Epithelial cell of proximal tubule (primary cell): ENCODE results near the gene RNF151. TPM values are rescaled to one million over a fixed set of nuclear protein-coding genes. Genes with fewer than 3 reads are reported as not detected.

Source experiments
- DNase-seq: peaks from one replicate; pipeline ENCODE4 v3.0.0-alpha.2; 2011; ENCODE audit warnings: low read depth
- H3K4me3 ChIP-seq: 2 replicates; pipeline ENCODE4 v1.5.1; 2011; ENCODE audit warnings: low read depth, mild to moderate bottlenecking, low read length
- total RNA-seq: library from RNA; depleted of rRNA; stranded (reverse); fragments of >200 nt; gene quantifications from 2 replicates; pipeline ENCODE4 v1.2.3, GENCODE V29; 2015
- TF ChIP-seq, protein P1 (sequence below): conservative IDR thresholded peaks from 2 replicates; pipeline ENCODE4 v1.5.1; 2012; ENCODE audit warnings: low read depth, mild to moderate bottlenecking, low read length

RNF151 gene
- total RNA-seq, 1 donor from 2014 or later, result not detected

DNA sequence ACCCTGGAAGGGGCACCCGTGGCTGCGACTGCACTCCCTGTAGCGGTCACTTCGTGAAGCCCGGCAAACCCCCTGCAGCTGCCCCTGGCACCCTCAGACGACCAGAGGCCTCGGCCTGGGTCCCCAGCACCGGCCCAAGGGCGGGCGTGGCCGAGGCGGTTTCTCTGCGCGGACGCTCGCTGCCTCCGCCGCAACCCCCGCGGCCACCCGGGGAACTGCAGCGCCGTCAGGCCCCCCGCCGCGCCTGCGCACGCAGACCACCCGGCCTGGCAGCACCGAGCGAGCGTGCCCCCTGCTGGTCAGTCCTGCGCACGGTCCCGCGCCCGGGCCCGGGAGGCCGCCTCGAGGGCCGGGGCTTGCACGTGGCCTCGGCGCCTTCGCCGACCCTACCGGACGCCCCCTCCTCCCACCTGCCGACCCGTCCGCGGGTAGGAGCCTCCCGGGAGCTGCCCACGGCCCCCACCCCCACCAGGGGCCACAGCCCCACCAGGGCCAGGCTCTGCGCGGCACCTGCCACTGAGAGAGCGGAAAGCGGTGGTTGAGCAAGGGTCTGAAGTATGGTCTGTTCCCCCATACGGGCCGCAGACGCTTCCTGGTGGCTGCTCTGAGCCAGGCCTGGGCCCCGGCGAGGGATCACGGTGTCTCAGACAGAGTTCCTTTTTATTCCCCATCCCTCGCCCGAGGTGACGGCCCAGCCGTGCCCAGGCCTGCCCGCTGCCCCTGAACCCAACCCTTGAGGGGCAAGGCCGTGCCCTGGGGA is 36.9 kb upstream of the RNF151 start:
- peak overlapping the region; percentile 64 for H3K4me3 ChIP-seq
- DNase-seq, result no peak
- TF ChIP-seq, protein P1, sequence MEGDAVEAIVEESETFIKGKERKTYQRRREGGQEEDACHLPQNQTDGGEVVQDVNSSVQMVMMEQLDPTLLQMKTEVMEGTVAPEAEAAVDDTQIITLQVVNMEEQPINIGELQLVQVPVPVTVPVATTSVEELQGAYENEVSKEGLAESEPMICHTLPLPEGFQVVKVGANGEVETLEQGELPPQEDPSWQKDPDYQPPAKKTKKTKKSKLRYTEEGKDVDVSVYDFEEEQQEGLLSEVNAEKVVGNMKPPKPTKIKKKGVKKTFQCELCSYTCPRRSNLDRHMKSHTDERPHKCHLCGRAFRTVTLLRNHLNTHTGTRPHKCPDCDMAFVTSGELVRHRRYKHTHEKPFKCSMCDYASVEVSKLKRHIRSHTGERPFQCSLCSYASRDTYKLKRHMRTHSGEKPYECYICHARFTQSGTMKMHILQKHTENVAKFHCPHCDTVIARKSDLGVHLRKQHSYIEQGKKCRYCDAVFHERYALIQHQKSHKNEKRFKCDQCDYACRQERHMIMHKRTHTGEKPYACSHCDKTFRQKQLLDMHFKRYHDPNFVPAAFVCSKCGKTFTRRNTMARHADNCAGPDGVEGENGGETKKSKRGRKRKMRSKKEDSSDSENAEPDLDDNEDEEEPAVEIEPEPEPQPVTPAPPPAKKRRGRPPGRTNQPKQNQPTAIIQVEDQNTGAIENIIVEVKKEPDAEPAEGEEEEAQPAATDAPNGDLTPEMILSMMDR, result peak; percentile 73

DNA sequence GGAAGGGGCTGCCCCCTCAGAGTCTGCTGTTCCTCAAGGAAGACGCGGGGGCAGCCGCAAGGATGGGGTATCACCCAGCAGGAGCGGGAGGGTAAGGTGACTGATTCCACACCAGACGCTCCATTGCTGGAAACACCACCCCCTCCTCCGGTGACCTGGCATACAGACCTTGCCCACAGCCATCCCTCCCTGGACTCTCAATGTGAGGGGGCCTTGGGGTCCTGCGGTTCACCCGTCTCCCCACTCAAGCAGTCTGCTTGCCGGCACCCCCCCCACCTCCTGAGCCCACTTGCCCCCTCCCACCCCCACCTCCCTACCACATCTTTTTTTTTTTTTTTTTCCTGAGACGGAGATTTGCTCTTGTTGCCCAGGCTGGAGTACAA is 36.3 kb upstream of the RNF151 start:
- no peak overlapping the region for H3K4me3 ChIP-seq
- no peak for DNase-seq

DNA sequence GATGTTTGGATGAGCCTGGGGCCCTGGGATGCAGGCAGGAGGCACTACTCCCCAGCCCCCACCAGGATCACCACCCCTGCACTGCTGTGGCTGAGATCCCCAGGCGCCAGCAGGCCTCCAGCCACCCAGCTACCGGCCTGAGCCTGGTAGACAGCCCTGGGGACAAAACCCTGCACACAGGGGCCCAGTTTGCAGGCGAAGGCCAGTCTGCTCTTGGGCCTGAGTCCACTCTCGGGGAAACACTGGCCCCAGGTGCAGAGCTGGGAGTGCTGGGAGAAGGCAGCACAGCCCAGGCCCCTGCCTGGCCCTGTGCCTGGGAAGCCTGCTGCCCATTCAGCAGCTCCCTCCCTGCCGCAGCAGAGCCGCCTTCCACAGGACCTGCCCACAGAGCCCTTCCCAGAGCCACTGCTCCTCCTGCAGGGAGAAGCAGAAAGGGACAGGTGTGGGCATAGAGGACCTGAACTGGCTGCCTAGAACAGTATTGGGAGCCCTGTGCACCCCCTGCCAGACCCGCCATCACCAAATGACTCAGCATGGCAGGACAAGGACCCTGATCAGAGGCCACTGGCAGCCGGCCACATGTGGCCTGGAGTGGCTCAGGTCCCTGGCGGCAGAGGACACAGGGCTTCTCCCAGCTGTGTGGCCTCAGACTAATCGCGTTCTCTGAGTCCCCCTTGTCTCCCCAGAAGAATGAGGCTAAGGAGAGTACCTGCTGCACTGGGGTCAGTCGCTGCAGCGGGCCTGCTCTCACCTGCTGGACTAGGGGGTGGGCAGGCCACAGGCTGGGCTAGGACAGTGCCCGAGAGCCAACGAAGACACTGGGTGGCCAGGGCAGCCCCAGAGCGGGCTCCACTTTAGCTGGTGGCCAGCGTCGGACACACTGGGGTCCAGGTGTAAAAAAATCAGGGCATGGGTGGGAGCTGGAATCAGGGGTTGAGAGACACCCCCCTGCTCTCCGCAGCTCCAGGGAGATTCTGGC is 34.3 kb upstream of the RNF151 start:
- H3K4me3 ChIP-seq, result no peak overlapping the region
- TF ChIP-seq, protein P1, result peak; percentile 49
- no peak for DNase-seq

More for the DNA sequence above, 36.3 kb upstream of the RNF151 start:
- TF ChIP-seq, protein P1, result no peak

DNA sequence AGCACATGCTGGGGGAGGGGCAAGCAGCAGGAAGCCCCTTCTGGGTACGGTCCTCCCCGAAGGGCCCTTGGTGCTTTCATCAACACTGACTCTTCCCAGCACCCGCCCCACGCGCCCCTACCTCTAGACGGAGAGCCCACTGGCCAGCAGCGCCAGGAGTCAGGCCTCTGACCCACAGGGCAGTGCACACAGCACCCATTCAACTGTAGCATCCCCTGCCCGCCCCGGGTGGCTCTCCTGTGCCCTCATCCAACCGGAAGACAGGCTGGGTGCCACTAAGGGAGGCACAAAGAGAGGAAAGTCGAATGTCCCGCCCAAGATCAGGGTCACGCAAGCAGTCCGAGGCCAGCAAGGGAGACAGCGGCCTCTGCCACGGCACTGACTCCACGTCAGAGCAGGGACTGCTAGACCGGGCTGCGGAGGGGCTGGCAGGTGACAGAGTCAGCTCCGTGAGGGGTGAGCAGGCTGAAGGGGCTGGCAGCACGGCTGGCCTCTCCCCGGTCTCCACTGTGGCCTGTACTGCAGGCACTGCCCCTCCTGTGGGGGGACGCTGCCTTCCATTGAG is 33.5 kb upstream of the RNF151 start:
- no peak for DNase-seq
- TF ChIP-seq, protein P1, result no peak
- H3K4me3 ChIP-seq, result no peak overlapping the region

DNA sequence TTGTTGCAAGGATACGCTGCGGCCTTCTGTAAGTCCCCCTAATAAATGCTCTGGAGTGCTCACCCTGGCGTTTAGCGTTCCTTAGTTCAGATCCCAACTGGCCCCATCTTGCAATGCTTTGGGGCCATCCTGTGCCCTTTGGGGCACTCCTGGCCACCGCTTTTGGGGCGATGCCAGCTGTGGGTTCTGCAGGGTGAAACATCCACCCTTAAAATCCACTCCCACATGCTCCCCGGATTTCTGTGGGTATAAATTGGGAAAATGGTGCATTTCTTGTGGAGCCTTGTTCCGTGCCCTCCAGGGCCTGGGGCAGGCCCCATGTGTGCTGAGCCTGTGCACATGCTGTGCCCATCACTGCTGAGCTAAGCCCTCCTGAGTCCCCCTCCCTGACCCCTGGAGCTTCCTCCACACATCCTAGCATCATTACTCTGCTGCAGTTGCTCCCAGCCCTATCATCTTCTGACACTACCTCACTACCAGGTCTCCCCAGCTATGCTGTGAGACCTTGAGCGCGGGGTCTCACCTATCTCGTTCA is 29.6 kb upstream of the RNF151 start:
- no peak for DNase-seq
- TF ChIP-seq, protein P1, result no peak
- H3K4me3 ChIP-seq, result no peak overlapping the region

DNA sequence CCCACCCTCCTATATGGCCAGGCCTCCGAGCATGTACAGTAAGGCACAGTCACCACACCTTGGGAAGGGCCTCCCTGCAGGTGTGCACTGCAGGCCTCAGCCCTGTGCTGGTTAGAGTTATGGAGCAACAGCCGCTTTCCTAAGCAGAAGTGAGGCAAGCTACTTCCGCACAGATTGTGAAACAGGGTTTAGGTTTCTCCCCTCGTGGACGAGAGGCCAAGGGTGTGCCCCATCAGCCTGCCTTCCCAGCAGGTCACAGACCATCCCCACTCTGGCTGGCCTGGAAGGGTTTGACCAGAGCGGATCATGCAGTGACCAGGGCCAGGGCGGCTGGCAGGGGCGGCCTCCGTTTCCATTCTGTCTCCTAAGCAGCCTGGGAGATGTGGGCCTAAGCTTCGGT is 28.3 kb upstream of the RNF151 start:
- TF ChIP-seq, protein P1, result no peak
- DNase-seq, result no peak

More for the DNA sequence above, 28.3 kb upstream of the RNF151 start:
- no peak overlapping the region for H3K4me3 ChIP-seq
